HL-60 (cell line): ENCODE measurements around the gene SLC5A7.

Experiments
- DNase-seq, 2 experiments: peaks; one replicate each; pipeline ENCODE4 v3.0.0-alpha.2; 2010 to 2020; ENCODE audit warnings: low read depth in 1 of 2, low spot score in 1 of 2
- H3K27ac ChIP-seq: fragments of 250-450 bp; sonication (Bioruptor Pico); replicated peaks from 2 replicates; pipeline ENCODE4 v1.5.1; 2020; ENCODE audit warnings: mild to moderate bottlenecking, moderate library complexity
- H3K27me3 ChIP-seq: fragments of 250-450 bp; sonication (Bioruptor Pico); 2 replicates; pipeline ENCODE4 v1.5.1; 2021; ENCODE audit warnings: mild to moderate bottlenecking, moderate library complexity; ENCODE audit not compliant: insufficient read depth, poor library complexity, severe bottlenecking
- H3K4me3 ChIP-seq: replicated peaks from 2 replicates; pipeline ENCODE4 v1.5.1; 2011; ENCODE audit warnings: mild to moderate bottlenecking, control low read depth, low read length; ENCODE audit not compliant: insufficient read depth
- GABPA ChIP-seq: IDR thresholded peaks from 2 replicates; pipeline ENCODE4 v1.6.1; 2012; ENCODE audit warnings: low read depth
- POLR2AphosphoS5 ChIP-seq: IDR thresholded peaks from 2 replicates; pipeline ENCODE4 v1.6.1; 2012; ENCODE audit warnings: low read depth
- REST ChIP-seq: IDR thresholded peaks from 2 replicates; pipeline ENCODE4 v1.6.1; 2012; ENCODE audit warnings: low read depth; ENCODE audit not compliant: insufficient replicate concordance
- SPI1 ChIP-seq: IDR thresholded peaks from 2 replicates; pipeline ENCODE4 v1.6.1; 2012; ENCODE audit warnings: low read depth, mild to moderate bottlenecking, borderline replicate concordance
- TF ChIP-seq, protein P1 (sequence below): IDR thresholded peaks from one replicate; pipeline ENCODE4 v1.5.1; 2011; ENCODE audit warnings: low read length, control low read depth, inconsistent platforms; ENCODE audit not compliant: insufficient read depth

SLC5A7 gene

DNA sequence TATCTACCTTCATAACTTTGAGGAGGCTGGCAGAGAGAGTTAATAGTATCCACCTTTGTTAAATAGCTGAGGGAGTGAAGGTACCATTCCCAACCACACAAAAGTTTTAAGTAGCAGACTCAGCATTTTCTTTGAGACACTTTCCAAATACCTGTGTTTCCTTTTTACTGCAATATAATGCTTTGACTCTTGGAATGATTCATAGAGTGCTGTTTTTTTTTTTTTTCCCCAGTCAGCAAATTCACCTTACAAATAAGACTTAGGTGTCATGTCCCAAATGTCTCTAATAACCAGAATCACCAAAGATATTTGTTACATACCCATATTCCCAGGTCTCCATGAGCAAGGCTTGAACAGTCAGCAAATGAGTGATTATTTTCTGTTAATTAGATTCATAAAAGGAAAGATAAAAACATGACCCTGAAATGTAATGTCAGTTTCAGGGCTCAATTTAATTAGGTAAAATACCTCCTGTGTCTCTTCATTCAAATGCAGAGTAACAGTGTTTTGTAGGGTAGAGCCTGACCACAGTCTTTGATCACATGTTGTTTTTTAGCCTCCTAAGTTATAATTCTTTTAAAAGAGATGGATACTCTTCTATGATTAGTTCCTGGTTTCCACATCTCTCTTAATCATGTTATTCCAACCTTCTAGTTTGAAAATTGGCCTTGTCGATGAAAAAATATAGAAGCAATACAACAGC lies 39.9 kb downstream of the SLC5A7 start:
- no peaks in the 10 kb centered on the region for H3K27me3 ChIP-seq
- no peak overlapping the region for H3K27ac ChIP-seq
- TF ChIP-seq SPI1: no peak
- TF ChIP-seq POLR2AphosphoS5: no peak
- TF ChIP-seq GABPA: no peak
- no peak for TF ChIP-seq REST
- TF ChIP-seq, protein P1, sequence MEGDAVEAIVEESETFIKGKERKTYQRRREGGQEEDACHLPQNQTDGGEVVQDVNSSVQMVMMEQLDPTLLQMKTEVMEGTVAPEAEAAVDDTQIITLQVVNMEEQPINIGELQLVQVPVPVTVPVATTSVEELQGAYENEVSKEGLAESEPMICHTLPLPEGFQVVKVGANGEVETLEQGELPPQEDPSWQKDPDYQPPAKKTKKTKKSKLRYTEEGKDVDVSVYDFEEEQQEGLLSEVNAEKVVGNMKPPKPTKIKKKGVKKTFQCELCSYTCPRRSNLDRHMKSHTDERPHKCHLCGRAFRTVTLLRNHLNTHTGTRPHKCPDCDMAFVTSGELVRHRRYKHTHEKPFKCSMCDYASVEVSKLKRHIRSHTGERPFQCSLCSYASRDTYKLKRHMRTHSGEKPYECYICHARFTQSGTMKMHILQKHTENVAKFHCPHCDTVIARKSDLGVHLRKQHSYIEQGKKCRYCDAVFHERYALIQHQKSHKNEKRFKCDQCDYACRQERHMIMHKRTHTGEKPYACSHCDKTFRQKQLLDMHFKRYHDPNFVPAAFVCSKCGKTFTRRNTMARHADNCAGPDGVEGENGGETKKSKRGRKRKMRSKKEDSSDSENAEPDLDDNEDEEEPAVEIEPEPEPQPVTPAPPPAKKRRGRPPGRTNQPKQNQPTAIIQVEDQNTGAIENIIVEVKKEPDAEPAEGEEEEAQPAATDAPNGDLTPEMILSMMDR: no peak
- no peak for DNase-seq
- H3K4me3 ChIP-seq: no peak overlapping the region

DNA sequence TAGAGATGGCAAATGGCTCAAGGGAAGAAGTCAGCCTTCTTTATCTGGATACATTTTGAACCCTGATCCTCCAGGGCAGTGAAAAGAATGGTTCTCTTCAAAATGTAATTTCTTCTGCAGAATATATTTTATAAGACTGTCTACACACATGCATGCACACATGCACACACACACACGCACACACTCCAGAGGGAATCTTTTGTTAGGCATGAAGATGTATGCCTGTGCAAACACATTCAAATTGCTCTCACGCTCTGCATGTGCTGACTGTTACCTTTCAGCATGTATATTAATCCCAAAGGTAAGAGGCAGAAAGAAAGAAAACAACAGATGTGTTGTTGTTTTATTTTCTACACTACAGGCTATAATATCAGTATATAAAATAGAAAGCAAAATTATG lies 43.2 kb downstream of the SLC5A7 start:
- DNase-seq: no peak
- Histone ChIP-seq H3K27ac (no peak overlapping the region), H3K4me3 (no peak overlapping the region), H3K27me3 (no peaks in the 10 kb centered on the region)
- TF ChIP-seq SPI1 (no peak), REST (no peak), GABPA (no peak), POLR2AphosphoS5 (no peak)
- TF ChIP-seq, protein P1: no peak

DNA sequence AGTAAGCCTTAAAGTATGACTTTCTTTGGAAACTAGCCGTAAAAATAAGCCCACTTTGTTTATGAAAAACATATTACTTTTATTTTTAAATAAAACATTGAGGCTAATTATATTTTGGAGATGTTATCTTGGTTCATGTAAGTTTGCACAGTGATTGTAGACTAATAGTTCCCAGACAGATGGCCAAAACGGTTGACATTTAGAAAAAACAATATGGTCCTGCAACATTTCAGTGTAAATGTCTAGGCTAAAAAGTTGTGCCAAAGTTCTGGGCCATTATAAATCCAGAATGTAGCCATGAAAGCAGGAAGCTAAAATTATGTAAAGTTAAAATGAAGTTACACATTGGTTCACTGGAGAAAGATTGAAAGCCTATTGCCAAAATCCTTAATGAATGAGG lies 43.6 kb downstream of the SLC5A7 start:
- TF ChIP-seq GABPA (no peak), REST (no peak), SPI1 (no peak), POLR2AphosphoS5 (no peak)
- TF ChIP-seq, protein P1: no peak
- no peak overlapping the region for H3K4me3 ChIP-seq
- H3K27ac ChIP-seq: no peak overlapping the region
- H3K27me3 ChIP-seq: no peaks in the 10 kb centered on the region
- no peak for DNase-seq
